Kidney epithelial cell (primary cell): ENCODE measurements around the gene DCPS. TPM values are rescaled to one million over a fixed set of nuclear protein-coding genes. Genes with fewer than 3 reads are reported as not detected.
"Not testable (repeated sequence)": the region's sequence is repeated elsewhere in the genome, so short reads cannot be mapped to it uniquely, and the experiment has no call there.

ENCODE experiments used
- DNase-seq: peaks from one replicate; pipeline ENCODE4 v3.0.0-alpha.2; 2010; ENCODE audit warnings: low read depth
- H3K27me3 ChIP-seq: 2 replicates; pipeline ENCODE4 v1.6.0; 2011; ENCODE audit warnings: low read length; ENCODE audit not compliant: control insufficient read depth, insufficient read depth
- H3K36me3 ChIP-seq: 2 replicates; pipeline ENCODE4 v1.5.1; 2011; ENCODE audit warnings: low read length; ENCODE audit not compliant: control insufficient read depth, insufficient read depth
- H3K4me3 ChIP-seq: 2 replicates; pipeline ENCODE4 v1.5.1; 2011; ENCODE audit warnings: low read depth, mild to moderate bottlenecking, control low read depth, low read length
- total RNA-seq: library from RNA; depleted of rRNA; stranded (reverse); fragments of >200 nt; gene quantifications from 2 replicates; pipeline ENCODE4 v1.2.3, GENCODE V29; 2015
- TF ChIP-seq, protein P1 (sequence below): IDR thresholded peaks from 2 replicates; pipeline ENCODE4 v1.5.1; 2011; ENCODE audit warnings: mild to moderate bottlenecking, moderate library complexity, low read length, control low read depth, inconsistent platforms; ENCODE audit not compliant: insufficient read depth, poor library complexity, severe bottlenecking

The DCPS gene
- total RNA-seq, 1 donor from 2014 or later: 15.0 TPM

DNA sequence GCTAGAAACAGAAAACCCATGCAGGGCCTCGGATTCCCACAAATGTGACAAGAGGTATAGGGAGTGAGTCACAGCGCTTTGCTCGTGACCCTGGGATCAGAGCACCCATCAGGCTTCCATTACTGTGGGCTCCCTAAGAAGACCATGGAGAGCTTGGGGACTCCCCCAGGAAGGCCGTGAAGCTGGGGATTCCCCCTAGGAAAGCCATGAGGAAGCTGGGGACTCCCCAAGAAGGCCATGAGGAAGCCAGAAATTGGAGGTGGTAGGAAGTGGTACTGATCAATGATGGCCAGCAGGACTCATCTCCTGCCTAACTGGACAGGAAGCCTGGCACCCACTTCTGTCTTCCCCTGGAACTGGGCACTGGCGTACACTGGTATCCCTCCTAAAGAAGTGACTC lies 10.1 kb upstream of the DCPS start:
- Histone ChIP-seq H3K4me3 (no peak overlapping the region), H3K36me3 (no peaks in the 10 kb centered on the region), H3K27me3 (no peaks in the 10 kb centered on the region)
- TF ChIP-seq, protein P1, sequence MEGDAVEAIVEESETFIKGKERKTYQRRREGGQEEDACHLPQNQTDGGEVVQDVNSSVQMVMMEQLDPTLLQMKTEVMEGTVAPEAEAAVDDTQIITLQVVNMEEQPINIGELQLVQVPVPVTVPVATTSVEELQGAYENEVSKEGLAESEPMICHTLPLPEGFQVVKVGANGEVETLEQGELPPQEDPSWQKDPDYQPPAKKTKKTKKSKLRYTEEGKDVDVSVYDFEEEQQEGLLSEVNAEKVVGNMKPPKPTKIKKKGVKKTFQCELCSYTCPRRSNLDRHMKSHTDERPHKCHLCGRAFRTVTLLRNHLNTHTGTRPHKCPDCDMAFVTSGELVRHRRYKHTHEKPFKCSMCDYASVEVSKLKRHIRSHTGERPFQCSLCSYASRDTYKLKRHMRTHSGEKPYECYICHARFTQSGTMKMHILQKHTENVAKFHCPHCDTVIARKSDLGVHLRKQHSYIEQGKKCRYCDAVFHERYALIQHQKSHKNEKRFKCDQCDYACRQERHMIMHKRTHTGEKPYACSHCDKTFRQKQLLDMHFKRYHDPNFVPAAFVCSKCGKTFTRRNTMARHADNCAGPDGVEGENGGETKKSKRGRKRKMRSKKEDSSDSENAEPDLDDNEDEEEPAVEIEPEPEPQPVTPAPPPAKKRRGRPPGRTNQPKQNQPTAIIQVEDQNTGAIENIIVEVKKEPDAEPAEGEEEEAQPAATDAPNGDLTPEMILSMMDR: no peak
- no peak for DNase-seq

DNA sequence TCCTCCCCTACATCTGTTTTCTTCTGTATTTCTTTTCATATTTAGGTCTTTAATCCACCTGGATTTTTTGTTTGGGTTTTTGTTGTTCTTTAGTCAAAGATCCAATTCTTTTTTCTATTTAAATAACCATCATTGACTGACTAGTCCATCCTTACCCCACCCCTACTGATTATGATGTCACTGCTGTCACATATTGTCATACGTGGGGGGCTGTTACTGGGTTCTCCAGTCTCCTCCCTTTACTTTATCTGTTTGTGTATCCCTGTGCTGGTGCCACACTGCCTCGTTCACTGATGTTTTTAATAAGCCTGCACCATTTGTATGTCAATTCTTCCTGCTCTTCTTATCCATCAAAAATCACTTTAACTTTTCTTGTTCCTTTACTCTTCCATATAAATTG lies 6.9 kb upstream of the DCPS start:
- TF ChIP-seq, protein P1: no peak
- Histone ChIP-seq H3K4me3 (no peak overlapping the region), H3K36me3 (no peaks in the 10 kb centered on the region), H3K27me3 (no peaks in the 10 kb centered on the region)
- no peak for DNase-seq

DNA sequence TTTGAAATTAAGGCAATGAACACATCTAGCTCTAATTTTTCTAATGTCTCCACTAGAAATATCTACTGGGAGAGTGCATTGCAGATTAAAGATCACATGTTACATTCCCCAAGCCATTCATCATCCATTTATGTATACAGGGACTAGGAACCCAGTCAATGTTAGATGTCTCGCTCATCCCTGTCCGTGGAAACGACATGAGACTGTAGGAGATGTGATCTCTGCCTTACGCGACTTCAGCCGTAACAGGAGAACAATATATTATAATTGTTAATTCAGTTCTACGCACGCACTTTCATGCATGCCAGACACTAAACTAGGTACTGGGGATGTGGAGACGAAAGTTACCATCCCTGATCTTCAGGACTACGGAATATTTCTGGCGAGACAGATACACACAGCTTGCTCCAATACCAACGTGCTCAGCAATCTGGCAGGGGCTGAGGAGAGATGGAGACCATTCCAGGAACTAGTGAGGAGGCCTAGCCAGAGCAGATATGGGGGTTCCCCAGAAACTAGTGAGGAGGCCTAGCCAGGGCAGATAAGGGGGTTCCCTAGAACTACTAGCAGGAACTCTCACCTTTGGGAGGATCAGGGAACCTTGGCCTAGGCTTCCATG lies 706 bp downstream of the DCPS start:
- no peak for DNase-seq
- no peaks in the 10 kb centered on the region for H3K36me3 ChIP-seq
- TF ChIP-seq, protein P1: no peak
- peak overlapping the region; percentile 64 for H3K4me3 ChIP-seq
- H3K27me3 ChIP-seq: no peaks in the 10 kb centered on the region

DNA sequence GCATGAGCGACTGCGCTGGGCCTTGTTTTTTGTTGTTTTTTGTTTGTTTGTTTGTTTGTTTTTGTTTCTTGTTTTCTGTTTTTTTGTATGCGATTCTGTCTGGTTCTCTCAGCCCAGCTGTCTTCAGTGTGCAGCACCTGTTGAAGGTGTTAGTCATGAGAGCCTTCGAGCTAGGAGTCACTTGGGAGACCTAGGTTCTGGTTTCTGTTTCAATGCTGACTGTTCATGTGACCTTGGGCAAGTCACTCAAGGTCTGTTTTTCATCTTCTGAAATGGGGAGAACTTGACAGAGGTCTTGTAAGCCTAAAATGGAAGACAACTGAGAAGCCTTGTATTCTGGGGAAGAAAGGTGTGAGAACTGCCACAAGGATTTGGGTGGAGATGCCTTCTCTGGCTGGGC lies 1.8 kb downstream of the DCPS start:
- no peak for DNase-seq
- no peaks in the 10 kb centered on the region for H3K27me3 ChIP-seq
- H3K4me3 ChIP-seq: no peak overlapping the region
- TF ChIP-seq, protein P1: no peak
- no peaks in the 10 kb centered on the region for H3K36me3 ChIP-seq

DNA sequence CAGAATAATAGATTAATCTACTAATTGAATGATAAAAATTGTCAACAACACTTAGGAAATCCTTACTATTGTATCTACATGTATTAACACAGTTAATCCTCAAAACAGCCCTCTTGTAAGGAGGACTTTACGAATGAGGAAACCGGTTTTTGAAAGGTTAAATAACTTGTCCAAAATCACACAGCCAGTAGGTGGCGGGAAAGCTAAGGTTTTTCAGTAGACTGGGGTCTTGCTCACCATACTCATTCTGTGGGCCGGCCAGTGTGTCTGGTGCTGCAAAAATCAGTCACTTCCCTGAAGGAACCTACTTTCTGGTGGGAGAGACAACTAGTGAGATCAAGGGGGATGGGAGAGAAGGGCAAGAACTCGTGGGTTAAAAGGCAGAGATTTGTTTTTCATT lies 3.8 kb downstream of the DCPS start:
- Histone ChIP-seq H3K4me3 (no peak overlapping the region), H3K27me3 (no peaks in the 10 kb centered on the region), H3K36me3 (no peaks in the 10 kb centered on the region)
- DNase-seq: no peak
- TF ChIP-seq, protein P1: peak; percentile 50

DNA sequence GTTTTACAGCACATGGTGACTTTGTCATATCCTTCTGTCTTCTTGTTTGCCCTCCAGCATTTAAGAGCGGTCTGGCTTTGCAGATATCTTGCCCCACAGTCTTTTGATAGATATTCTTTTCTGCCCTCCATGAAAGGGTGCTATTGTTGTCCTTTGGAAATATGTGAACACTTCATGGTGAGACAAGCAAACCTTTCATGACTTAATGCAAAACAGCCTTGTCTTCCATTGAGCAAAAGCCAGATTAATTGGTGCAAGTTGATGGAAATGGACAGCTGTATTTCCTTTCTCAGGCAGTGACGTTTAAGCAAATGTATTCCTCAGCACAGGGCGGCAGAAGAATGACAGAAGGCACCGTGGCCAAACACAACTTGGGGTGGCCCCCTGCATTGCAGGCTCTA lies 4.4 kb downstream of the DCPS start:
- Histone ChIP-seq H3K36me3 (no peaks in the 10 kb centered on the region), H3K27me3 (no peaks in the 10 kb centered on the region), H3K4me3 (no peak overlapping the region)
- TF ChIP-seq, protein P1: no peak
- no peak for DNase-seq

DNA sequence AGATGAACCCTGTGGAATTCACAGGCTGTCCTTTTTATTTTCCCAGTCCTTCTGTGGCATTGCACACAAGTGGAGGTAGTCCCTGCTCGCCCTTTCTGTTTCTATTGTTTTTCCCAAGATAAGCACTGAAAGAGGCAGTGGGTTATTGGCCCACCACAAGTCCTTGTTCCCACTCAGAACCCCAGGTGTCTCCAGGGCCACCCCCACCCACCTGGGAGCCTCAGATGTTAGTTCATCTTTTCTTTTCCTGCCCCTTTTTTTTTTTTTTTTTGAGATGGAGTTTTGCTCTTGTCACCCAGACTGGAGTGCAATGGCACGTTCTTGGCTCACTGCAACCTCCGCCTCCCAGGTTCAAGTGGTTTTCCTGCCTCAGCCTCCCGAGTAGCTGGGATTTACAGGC lies 4.9 kb downstream of the DCPS start:
- not testable (repeated sequence) for DNase-seq, H3K27me3 ChIP-seq, H3K36me3 ChIP-seq, H3K4me3 ChIP-seq
